CD4-positive, alpha-beta T cell treated with Interferon gamma for 1 hour (primary cell): Measurements from ENCODE around the gene HMGB1.
A peak's percentile ranks its signal among the peaks of the same experiment; 100 is the strongest.

Experiments used
- DNase-seq: peaks from one replicate; pipeline ENCODE4 v3.0.0-alpha.2; 2020

Gene HMGB1

GRCh38 chr13:30465593-30466357, at the start of gene HMGB1:
TSS of gene HMGB1 (minus strand) at chr13:30465936. CDS start at chr13:30463680, 2,256 bp downstream.
- peak; percentile 97 for DNase-seq

GRCh38 chr13:30510811-30511371, 45.2 kb upstream of the HMGB1 start:
- no peak for DNase-seq

DNA sequence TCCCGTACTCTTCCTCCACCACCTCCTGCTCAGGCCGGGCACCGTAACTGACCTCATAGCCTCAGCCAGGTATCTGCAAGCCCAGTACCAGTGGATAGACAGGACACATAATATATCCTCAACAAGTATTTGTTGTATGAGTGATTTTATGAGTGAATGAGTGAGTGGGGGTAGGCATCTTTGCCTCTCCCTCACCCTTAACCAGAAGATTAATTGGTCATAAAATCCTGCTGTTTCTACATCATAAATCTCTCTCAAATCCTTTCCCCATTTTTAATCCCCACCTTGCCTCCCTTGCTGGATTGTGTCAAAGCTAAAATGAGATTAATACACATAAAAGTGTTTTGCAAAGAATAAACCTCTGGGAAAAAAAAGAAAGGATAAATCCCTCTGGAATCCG, 44.4 kb upstream of the HMGB1 start:
- DNase-seq = no peak

DNA sequence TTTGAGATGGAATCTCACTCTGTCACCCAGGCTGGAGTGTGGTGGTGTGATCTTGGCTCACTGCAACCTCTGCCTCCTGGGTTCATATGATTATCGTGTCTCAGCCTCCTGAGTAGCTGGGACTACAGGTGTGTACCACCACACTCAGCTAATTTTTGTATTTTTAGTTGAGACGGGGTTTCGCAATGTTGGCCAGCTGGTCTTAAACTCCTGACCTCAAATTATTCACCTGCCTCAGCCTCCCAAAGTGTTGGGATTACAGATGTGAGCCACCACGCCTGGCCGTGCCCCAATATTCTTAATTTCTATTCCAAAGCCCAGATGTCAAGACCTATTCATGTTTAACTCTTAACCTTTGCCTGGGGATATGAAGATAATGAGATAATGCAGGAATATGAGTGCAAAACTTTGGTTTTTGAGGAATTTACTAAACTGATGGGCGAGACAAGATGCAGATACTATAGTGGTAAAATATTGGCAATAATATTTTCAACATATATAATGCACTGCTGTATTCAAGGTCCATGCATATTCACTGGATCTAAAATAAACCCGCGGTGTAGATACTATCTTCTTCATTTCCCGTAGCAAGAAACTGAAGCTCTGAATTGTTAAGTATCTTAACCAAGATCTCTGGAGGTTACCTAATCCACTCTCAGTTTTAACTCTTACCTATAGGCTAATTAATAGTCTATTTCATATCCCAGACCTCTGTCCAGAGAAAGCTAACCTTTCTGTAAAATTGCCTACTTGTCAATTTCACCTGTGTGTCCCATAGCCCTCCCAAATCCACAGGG, 43.7 kb upstream of the HMGB1 start:
- DNase-seq = no peak

DNA sequence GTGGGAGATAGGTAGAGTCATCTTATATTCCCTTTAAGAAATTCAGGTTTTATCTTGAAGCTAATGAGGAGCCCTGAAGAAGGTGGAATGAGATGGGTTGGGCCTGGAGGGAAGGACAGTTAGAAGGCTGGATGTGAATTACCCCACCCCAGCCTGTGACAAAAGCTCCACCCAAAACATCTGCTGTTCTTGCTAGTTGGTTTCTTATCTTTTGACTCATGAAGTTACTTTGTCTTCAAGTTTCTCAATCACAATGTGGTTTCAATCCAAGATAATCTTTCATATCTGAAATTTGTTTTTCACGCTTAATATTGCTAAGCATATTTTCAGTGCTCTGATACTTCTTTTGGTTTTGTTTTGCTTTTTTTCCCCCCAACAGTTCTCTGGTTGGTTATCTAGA, 38.3 kb upstream of the HMGB1 start:
- DNase-seq = no peak

DNA sequence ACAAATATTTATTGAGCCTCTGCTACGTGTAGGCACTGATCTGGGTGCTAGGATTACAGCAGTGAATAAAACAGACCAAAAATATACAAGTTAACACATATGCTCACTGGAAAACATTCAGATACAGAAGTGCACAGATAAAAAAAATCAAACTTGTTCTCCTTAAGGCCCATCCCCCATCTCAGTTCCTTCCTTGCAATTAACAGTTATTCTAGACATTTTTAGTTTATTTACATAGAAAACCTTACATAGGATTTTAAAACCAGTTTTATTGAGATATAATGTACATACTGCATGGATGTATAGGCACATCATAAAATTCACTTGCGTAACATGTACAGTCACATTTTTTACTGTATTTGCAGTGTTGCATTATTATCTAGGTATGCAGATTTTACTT, 36.5 kb upstream of the HMGB1 start:
- no peak for DNase-seq

- no peak for DNase-seq
These were observed 33.6 kb upstream of the HMGB1 start for GRCh38 chr13:30499338-30499737.

GRCh38 chr13:30496147-30496546, 30.4 kb upstream of the HMGB1 start:
- DNase-seq = no peak

DNA sequence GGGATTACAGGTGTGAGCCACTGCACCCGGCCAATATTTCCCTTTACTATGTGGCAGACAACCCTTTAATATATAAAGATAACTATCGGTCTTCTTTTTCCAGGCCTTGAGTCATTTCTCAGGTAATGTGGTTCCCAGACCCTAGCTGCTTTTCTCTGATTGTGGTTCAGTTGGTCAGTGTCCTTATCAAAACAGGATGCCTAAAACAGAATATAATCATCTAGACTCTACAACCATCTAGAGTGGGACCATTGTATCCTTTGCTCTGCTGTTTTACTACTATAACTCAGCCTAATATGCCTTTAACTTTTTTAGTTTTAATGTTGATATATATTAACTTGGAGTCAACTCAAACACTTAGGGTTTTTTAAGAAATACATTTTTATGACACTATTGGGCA, 30.0 kb upstream of the HMGB1 start:
- DNase-seq = no peak

GRCh38 chr13:30493658-30494381, 28.1 kb upstream of the HMGB1 start:
- no peak for DNase-seq

DNA sequence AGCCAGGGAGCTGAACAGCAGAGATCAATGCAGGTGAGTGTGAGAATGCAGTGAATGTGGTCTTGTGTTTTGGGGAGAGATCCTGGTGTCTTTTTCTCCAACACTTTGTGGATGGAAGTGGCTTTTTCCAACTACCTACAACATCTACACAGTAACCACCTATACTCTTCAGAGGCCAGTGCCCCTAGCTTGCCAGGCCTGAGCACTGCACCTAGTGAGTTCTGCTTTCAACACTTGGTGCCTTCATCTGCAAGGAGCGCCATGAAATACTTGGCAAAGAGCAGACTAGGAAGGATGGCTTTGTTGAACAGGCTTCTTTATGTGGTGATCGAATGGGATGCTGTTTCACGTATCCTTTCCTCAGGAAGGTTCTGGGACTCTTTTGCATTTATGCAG, 21.3 kb upstream of the HMGB1 start:
- DNase-seq = no peak

- no peak for DNase-seq
These were observed 20.7 kb upstream of the HMGB1 start for GRCh38 chr13:30486230-30487074.

DNA sequence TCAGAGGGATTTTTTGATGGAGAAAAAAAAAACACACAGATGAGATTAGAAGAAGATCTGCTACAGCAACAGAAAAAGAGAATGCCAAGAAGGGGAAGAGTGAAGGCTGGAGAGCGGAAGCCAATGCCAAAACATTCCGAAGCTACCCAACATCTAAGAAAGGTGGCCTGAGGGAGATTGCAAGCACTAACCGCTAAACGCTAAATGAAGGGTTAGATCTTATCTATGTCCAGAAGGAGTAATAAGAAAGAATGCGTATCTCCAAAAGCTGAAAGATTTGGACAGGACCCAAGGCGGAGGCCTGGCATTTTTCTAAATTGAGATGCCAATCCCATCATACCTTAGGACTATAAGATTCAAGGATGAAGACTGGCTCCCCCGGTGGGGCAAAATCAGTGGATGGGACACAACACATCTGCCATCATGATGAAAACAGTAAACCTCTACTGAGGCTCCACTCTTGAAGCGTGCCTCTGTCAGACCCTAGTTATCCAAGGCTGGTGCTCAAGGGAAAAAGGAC, 15.6 kb upstream of the HMGB1 start:
- DNase-seq = no peak

- no peak for DNase-seq
These were observed 14.7 kb upstream of the HMGB1 start for GRCh38 chr13:30480292-30480950.

DNA sequence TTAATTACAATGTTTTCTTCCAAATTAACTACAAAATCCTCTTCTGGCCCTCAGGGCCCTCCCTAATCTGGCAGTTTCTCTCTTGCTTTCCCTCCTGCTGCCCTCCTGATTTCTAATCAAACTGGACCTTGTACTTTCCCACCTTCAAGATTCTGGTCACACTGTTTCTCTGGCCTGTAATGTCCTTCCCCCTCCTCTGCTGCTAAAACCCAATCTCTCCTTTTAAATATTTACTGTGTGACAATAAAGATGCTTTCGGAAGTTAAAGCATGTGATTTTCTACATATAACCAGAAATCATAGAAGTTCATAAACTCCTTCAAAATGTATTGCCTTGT, 14.1 kb upstream of the HMGB1 start:
- no peak for DNase-seq

DNA sequence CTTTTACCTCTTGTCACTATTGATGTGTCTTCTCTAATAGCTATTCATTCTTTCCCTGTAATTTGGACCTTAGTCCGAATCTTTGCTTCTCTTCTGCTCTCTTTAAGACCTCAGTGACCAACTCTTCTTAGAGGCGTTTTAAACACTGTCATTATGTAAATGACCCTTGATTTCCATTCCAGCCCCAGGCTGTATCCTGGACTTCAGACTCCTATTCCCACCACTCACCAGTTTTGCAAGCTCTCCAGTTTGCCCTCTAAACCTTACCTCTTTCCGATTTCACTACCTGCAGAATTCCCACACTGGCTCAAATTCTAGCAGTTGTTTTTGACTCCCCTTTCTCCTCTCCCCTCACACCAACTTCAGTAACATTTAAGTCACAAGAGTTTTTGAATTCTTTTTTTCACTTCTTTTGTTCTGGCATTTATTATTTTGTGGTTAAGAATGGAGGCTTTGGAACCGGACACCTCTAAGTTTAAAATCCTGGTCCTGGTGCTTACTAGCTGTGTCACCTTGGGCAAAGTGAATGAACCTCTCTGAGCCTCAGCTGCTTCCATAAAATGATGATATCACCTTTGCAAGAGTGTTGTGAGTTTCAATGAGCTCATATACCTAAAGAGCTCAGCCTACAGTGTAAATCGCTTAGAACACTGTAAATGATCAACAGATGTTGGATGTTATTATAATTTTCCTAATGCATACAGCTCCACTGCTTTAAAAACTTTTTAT, 13.6 kb upstream of the HMGB1 start:
- DNase-seq = no peak

DNA sequence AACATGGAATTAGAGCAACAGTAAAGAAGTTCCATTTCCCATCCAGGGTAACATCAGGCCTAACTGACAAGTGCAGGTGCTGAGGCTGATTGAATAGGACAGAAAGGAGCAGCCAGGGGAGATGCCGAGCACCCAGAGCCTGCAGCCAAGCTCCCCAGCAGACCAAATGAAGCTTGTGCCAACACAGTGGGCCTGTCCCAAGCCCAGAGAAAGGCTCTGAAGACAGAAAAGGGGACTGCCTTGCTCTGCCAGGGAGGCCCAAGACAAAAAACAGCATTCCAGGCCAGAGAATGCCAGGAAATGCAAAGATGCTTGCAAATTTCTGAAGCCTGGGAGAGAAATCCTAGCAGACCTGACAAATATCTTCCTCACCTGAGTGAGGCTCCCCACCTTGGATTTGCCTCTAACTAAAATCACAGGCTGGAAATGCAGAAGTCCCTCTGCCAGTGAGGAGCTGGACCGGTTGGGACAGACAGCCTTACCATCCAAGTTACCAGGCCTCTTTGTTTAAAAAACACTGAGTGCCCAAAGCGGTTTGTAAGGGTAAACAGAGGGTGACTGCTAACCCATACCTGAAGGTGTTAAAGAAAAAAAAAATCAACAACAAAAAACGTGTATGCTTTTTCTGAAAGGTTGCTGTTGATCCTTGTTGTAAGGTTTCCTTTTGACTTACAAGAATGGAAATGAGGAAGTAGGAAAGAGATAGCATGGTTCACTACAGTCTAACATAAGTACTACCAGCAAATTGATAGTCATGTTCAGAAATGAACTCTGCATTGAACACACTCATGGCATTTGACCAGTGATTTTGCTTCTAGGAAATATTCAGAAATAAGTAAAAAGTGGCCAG, 11.8 kb upstream of the HMGB1 start:
- DNase-seq = no peak

DNA sequence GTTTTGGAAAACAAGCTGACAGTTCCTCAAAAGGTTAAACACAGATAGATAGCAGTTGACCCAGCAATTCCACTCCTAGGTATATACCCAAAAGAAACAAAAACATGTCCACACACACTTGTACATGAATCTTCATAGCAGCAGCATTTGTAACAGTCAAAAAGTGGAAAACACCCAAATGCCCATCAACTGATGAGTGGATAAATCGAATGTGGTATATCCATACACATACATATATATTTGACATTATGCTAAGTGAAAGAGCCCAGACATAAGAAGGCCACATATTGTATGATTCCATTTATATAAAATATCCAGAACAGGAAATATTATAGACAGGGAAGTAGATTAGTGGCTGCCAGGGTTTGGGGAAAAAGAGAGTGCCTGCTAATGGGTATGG, 7.9 kb upstream of the HMGB1 start:
- DNase-seq = no peak

GRCh38 chr13:30466841-30467252, 1.1 kb upstream of the HMGB1 start:
- DNase-seq = no peak

GRCh38 chr13:30466358-30466714, 600 bp upstream of the HMGB1 start:
- DNase-seq = no peak
